ENCODE data around the gene OR1N1. TPM values are rescaled to one million over a fixed set of nuclear protein-coding genes. Genes with fewer than 3 reads are reported as not detected.

The OR1N1 gene
- polyA plus RNA-seq, 1 donor (not counting 4 experiments of a cell fraction or from before 2014, with no cell fraction given): not detected

DNA sequence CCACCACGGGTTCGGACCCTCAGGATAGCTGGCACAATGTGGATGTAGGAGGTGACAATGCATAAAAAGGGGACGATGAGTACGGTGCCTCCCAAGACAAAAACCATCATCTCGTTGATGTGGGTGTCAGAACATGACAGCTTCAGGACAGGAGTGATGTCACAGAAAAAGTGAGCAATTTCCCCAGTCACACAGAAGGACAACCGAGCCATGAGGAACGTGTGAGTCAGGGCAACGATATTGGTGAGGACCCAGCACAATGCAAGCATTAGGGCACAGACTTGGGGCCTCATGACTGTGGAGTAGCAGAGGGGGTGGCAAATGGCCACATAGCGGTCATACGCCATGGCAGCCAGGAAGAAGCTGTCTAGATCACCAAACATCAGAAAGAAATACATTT is 491 bp downstream of the OR1N1 start:
- no peaks in the 10 kb centered on the region for H3K4me1 ChIP-seq (ENCODE audit: control insufficient read depth, extremely low read depth, insufficient read depth, low read length)
- H3K9ac ChIP-seq (ENCODE audit: control insufficient read depth, extremely low read depth, insufficient read depth, low read length): no peak overlapping the region
- peaks cover 3% of the 10 kb centered on the region for H4K20me1 ChIP-seq (ENCODE audit: control insufficient read depth, extremely low read depth, insufficient read depth, low read length)
- H3K79me2 ChIP-seq (ENCODE audit: control insufficient read depth, insufficient read depth, low read length): no peaks in the 10 kb centered on the region
- no peaks in the 10 kb centered on the region for H3K36me3 ChIP-seq (ENCODE audit: control insufficient read depth in 2 of 2, extremely low read depth in 1 of 2, insufficient read depth in 2 of 2, low read length in 2 of 2)
- no peak overlapping the region for H3K27ac ChIP-seq (ENCODE audit: control insufficient read depth, insufficient read depth, low read length)
- no peak overlapping the region for H3K4me3 ChIP-seq (ENCODE audit: control insufficient read depth in 2 of 3, extremely low read depth in 1 of 3, insufficient read depth in 2 of 3, low read depth in 1 of 3, low read length in 3 of 3)
- no peak overlapping the region for H2AFZ ChIP-seq (ENCODE audit: control insufficient read depth, low read length)
- no peak for DNase-seq (ENCODE audit: low read depth, low spot score)
- FAIRE-seq: no peak
- no peak overlapping the region for H3K4me2 ChIP-seq (ENCODE audit: control insufficient read depth, extremely low read depth, insufficient read depth, low read depth, low read length)
- TF ChIP-seq EZH2 (IDR thresholded peaks at IDR 0.05; ENCODE audit: low read length) (no peak), CTCF (optimal IDR thresholded peaks at IDR 0.05 in 1 of 3, IDR thresholded peaks at IDR 0.05 in 1 of 3, conservative IDR thresholded peaks at IDR 0.05 in 1 of 3; ENCODE audit: extremely low read depth in 1 of 3, insufficient read depth in 2 of 3, low read length in 3 of 3) (no peak)
- no peaks in the 10 kb centered on the region for H3K27me3 ChIP-seq (ENCODE audit: control insufficient read depth, extremely low read depth, insufficient read depth, low read length)
- no peaks in the 10 kb centered on the region for H3K9me3 ChIP-seq (ENCODE audit: control insufficient read depth, low read depth, low read length)
- dilution Hi-C loops (cut with MboI; ENCODE audit: extremely low pct_ligation_motif_present, low sequenced_read_pairs): no loop called here
- no peaks in the 10 kb centered on the region for H3K9me1 ChIP-seq (ENCODE audit: control insufficient read depth, extremely low read depth, insufficient read depth, low read length)

GRCh38 chr9:122519376-122519775 is 7.7 kb downstream of the OR1N1 start:
- no peaks in the 10 kb centered on the region for H3K36me3 ChIP-seq (ENCODE audit: control insufficient read depth in 2 of 2, extremely low read depth in 1 of 2, insufficient read depth in 2 of 2, low read length in 2 of 2)
- no peak overlapping the region for H2AFZ ChIP-seq (ENCODE audit: control insufficient read depth, low read length)
- no peak overlapping the region for H3K9ac ChIP-seq (ENCODE audit: control insufficient read depth, extremely low read depth, insufficient read depth, low read length)
- H3K27me3 ChIP-seq (ENCODE audit: control insufficient read depth, extremely low read depth, insufficient read depth, low read length): no peaks in the 10 kb centered on the region
- no peaks in the 10 kb centered on the region for H3K4me1 ChIP-seq (ENCODE audit: control insufficient read depth, extremely low read depth, insufficient read depth, low read length)
- no peak overlapping the region for H3K4me3 ChIP-seq (ENCODE audit: control insufficient read depth in 2 of 3, extremely low read depth in 1 of 3, insufficient read depth in 2 of 3, low read depth in 1 of 3, low read length in 3 of 3)
- dilution Hi-C loops (cut with MboI; ENCODE audit: extremely low pct_ligation_motif_present, low sequenced_read_pairs): loop anchor here (25.0 kb wide), 1 partner anchor 218 kb away; the partner anchor contains the start of gene OR1L6
- no peak overlapping the region for H3K4me2 ChIP-seq (ENCODE audit: control insufficient read depth, extremely low read depth, insufficient read depth, low read depth, low read length)
- no peaks in the 10 kb centered on the region for H4K20me1 ChIP-seq (ENCODE audit: control insufficient read depth, extremely low read depth, insufficient read depth, low read length)
- H3K9me3 ChIP-seq (ENCODE audit: control insufficient read depth, low read depth, low read length): no peaks in the 10 kb centered on the region
- H3K79me2 ChIP-seq (ENCODE audit: control insufficient read depth, insufficient read depth, low read length): no peaks in the 10 kb centered on the region
- no peaks in the 10 kb centered on the region for H3K9me1 ChIP-seq (ENCODE audit: control insufficient read depth, extremely low read depth, insufficient read depth, low read length)
- FAIRE-seq: no peak
- no peak overlapping the region for H3K27ac ChIP-seq (ENCODE audit: control insufficient read depth, insufficient read depth, low read length)
- no peak for DNase-seq (ENCODE audit: low read depth, low spot score)
- TF ChIP-seq CTCF (optimal IDR thresholded peaks at IDR 0.05 in 1 of 3, IDR thresholded peaks at IDR 0.05 in 1 of 3, conservative IDR thresholded peaks at IDR 0.05 in 1 of 3; ENCODE audit: extremely low read depth in 1 of 3, insufficient read depth in 2 of 3, low read length in 3 of 3): no peak
- TF ChIP-seq EZH2 (IDR thresholded peaks at IDR 0.05; ENCODE audit: low read length): no peak
